ENCODE measurements around the gene KAZN. TPM values are rescaled to one million over a fixed set of nuclear protein-coding genes. Genes with fewer than 3 reads are reported as not detected.

The KAZN gene
- total RNA-seq, 1 donor from 2014 or later = 2.8 TPM

DNA sequence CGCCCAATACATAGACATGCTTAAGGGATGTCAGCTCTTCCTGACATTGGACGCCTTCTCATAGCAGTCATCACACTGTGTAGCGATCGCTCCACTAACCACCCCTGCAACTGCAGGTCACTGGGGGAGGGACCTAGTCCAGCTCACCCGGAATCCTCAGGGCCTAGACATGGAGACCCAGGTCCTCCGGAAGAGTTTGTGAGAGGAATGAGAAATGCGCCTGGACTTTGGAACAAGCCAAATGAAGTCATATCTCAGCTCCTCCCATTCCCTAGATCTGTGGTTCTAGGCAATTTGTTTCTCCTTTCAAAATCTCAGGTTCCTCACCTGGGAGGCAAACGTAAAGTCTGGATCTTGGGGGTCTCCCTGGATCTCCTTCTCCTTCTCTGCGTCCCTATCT, 253.3 kb downstream of the KAZN start:
- H3K27me3 ChIP-seq (ENCODE audit: control insufficient read depth, insufficient read depth, low read length) = peaks cover 8% of the 10 kb centered on the region
- H3K36me3 ChIP-seq (ENCODE audit: control insufficient read depth, insufficient read depth, low read length) = no peaks in the 10 kb centered on the region
- H3K4me3 ChIP-seq (ENCODE audit: low read depth, low read length) = no peak overlapping the region
- TF ChIP-seq, protein P1, sequence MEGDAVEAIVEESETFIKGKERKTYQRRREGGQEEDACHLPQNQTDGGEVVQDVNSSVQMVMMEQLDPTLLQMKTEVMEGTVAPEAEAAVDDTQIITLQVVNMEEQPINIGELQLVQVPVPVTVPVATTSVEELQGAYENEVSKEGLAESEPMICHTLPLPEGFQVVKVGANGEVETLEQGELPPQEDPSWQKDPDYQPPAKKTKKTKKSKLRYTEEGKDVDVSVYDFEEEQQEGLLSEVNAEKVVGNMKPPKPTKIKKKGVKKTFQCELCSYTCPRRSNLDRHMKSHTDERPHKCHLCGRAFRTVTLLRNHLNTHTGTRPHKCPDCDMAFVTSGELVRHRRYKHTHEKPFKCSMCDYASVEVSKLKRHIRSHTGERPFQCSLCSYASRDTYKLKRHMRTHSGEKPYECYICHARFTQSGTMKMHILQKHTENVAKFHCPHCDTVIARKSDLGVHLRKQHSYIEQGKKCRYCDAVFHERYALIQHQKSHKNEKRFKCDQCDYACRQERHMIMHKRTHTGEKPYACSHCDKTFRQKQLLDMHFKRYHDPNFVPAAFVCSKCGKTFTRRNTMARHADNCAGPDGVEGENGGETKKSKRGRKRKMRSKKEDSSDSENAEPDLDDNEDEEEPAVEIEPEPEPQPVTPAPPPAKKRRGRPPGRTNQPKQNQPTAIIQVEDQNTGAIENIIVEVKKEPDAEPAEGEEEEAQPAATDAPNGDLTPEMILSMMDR (IDR thresholded peaks at IDR 0.05; ENCODE audit: insufficient read depth, low read length, poor library complexity, severe bottlenecking) = no peak
- no peak for DNase-seq (ENCODE audit: low read depth)

DNA sequence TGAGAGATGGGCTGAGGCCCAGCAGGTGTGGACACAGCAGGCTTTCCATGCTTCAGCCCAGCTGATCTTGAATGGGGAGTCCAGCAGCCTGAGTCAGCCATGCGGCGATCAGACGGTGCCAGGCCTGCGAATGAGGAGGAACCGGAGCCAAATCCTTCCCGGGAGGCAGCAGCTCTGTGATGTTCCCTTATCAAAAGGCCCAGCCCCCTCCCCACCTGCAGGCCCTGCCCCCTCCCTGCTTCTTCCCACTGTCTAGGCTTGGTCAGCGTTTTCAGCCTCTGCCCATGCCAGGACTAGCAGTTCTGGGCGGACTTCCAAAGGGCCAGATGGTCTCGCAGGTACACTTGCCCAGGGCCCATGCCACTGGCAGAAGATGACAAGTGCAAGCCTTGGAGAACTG, 253.8 kb downstream of the KAZN start:
- TF ChIP-seq, protein P1 (IDR thresholded peaks at IDR 0.05; ENCODE audit: insufficient read depth, low read length, poor library complexity, severe bottlenecking) = no peak
- Histone ChIP-seq H3K27me3 (ENCODE audit: control insufficient read depth, insufficient read depth, low read length) (peaks cover 6% of the 10 kb centered on the region), H3K4me3 (ENCODE audit: low read depth, low read length) (no peak overlapping the region), H3K36me3 (ENCODE audit: control insufficient read depth, insufficient read depth, low read length) (no peaks in the 10 kb centered on the region)
- no peak for DNase-seq (ENCODE audit: low read depth)

DNA sequence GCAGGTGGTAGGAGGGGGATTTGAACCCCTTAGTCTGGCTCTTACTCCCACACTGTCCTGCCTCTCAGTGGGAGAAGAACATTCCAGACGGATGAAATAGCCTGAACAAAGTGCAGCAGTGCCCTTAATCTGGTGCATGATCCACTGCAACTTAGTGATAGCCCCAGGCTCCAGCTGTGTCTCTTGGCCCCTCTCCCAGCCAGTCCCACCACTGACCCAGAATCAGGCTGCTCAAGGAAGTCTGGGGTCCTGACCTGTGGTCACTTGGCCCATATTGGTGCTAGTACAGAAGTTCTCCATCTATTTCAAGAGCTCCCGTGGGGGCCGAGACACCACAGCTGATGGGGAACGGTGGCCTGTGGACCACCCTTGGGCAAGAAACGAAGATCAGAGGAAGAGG, 255.0 kb downstream of the KAZN start:
- Histone ChIP-seq H3K4me3 (ENCODE audit: low read depth, low read length) (no peak overlapping the region), H3K27me3 (ENCODE audit: control insufficient read depth, insufficient read depth, low read length) (peaks cover 4% of the 10 kb centered on the region), H3K36me3 (ENCODE audit: control insufficient read depth, insufficient read depth, low read length) (no peaks in the 10 kb centered on the region)
- TF ChIP-seq, protein P1 (IDR thresholded peaks at IDR 0.05; ENCODE audit: insufficient read depth, low read length, poor library complexity, severe bottlenecking) = no peak
- no peak for DNase-seq (ENCODE audit: low read depth)

DNA sequence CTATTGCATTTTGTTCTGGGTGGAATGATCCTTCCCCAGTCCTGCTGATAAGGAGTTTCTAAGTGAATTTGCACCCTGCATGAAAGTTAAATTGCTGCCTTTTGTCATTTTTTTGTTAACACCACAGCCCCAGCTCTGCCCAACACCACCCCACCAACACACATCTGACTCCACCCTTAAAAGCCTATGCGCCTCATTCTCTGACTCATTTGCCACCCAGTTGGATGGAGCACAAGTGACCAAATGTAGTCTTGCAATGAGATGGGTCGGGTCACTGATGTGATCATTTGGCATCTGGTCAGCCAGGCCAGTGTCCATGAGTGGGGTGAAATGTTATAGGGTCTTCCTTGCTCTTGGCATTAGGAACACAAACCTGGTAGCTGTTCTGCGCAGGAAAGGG, 256.8 kb downstream of the KAZN start:
- Histone ChIP-seq H3K4me3 (ENCODE audit: low read depth, low read length) (no peak overlapping the region), H3K36me3 (ENCODE audit: control insufficient read depth, insufficient read depth, low read length) (no peaks in the 10 kb centered on the region), H3K27me3 (ENCODE audit: control insufficient read depth, insufficient read depth, low read length) (peaks cover 4% of the 10 kb centered on the region)
- no peak for DNase-seq (ENCODE audit: low read depth)
- TF ChIP-seq, protein P1 (IDR thresholded peaks at IDR 0.05; ENCODE audit: insufficient read depth, low read length, poor library complexity, severe bottlenecking) = no peak

DNA sequence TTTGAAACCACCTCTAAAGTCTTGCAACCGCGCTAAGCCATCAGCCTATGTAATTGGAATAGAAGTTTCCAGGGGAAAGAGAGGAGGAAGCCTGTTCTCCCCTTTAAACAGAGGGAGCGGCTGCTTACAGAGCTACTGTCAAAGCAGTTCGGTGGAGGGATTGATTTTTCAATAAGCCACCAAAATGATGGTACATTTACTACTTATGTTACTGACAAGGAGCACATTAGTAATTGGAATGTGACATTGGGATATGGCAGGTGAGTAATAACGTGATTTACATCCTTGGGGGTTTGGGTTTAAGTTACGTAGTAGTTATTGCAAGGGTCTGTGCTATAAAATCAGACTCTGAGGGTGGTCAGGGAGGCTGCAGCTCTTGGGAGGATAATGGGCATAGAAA, 257.3 kb downstream of the KAZN start:
- Histone ChIP-seq H3K27me3 (ENCODE audit: control insufficient read depth, insufficient read depth, low read length) (peaks cover 4% of the 10 kb centered on the region), H3K4me3 (ENCODE audit: low read depth, low read length) (no peak overlapping the region), H3K36me3 (ENCODE audit: control insufficient read depth, insufficient read depth, low read length) (no peaks in the 10 kb centered on the region)
- TF ChIP-seq, protein P1 (IDR thresholded peaks at IDR 0.05; ENCODE audit: insufficient read depth, low read length, poor library complexity, severe bottlenecking) = no peak
- no peak for DNase-seq (ENCODE audit: low read depth)

DNA sequence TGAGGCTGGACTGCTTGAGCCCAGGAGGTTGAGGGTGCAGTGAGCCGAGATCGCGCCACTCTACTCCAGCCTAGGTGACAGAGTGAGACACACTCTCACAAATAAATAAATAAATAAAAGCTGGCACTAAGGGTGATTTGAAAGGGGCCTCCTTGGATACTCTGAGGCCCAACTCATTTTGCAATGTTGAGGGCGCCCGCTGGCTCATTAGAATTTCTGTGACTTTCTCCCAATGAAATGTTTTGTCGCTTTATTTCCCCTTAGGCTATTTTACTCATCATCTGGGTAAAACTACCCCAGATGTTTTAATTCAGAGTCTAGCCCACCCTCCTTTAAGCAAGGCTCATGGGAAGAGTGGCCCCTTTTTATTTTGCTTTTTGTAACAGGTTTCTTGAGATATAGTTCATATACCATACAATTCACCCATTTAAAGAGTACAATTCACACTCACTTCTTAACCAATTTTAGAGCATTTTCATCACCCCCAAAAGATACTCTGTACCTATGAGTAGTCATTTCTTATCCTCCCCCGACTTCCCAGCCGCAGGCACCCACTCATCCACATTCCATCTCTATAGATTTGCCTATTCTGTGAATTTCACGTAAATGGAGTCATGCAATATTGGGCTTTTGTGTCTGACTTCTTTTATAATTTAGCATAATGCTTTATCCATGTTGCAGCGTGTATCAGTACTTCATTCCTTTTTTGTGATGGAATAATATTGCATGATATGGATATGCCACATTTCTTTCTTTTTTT, 259.1 kb downstream of the KAZN start:
- Histone ChIP-seq H3K36me3 (ENCODE audit: control insufficient read depth, insufficient read depth, low read length) (no peaks in the 10 kb centered on the region), H3K4me3 (ENCODE audit: low read depth, low read length) (no peak overlapping the region), H3K27me3 (ENCODE audit: control insufficient read depth, insufficient read depth, low read length) (peaks cover 4% of the 10 kb centered on the region)
- no peak for DNase-seq (ENCODE audit: low read depth)
- TF ChIP-seq, protein P1 (IDR thresholded peaks at IDR 0.05; ENCODE audit: insufficient read depth, low read length, poor library complexity, severe bottlenecking) = no peak

Measured in kidney epithelial cell (primary cell).